Measurements from ENCODE around the gene HYOU1. TPM values are rescaled to one million over a fixed set of nuclear protein-coding genes. Genes with fewer than 3 reads are reported as not detected.
"Not testable (repeated sequence)": the region's sequence is repeated elsewhere in the genome, so short reads cannot be mapped to it uniquely, and the experiment has no call there.

The HYOU1 gene
- total RNA-seq, 1 donor from 2014 or later, result 195 TPM

- DNase-seq (ENCODE audit: extremely low read depth, low read depth, low spot score), result no peak
These were observed 30.8 kb upstream of the HYOU1 start for GRCh38 chr11:119087747-119088241.

- no peak for DNase-seq (ENCODE audit: extremely low read depth, low read depth, low spot score)
These were observed 30.1 kb upstream of the HYOU1 start for GRCh38 chr11:119087123-119087522.

GRCh38 chr11:119085437-119085847 is 28.4 kb upstream of the HYOU1 start:
- no peak for DNase-seq (ENCODE audit: extremely low read depth, low read depth, low spot score)

GRCh38 chr11:119084663-119085436 is 27.8 kb upstream of the HYOU1 start, which contains the start of gene HMBS:
Gene HMBS (plus strand): TSS chr11:119084881. CDS start chr11:119085034, 153 bp downstream.
- no peak for DNase-seq (ENCODE audit: extremely low read depth, low read depth, low spot score)

GRCh38 chr11:119081682-119082260 is 24.8 kb upstream of the HYOU1 start:
- no peak for DNase-seq (ENCODE audit: extremely low read depth, low read depth, low spot score)

GRCh38 chr11:119078675-119079420 is 21.8 kb upstream of the HYOU1 start:
- no peak for DNase-seq (ENCODE audit: extremely low read depth, low read depth, low spot score)

- DNase-seq (ENCODE audit: extremely low read depth, low read depth, low spot score), result no peak
These were observed 20.8 kb upstream of the HYOU1 start for GRCh38 chr11:119077839-119078238.

- DNase-seq (ENCODE audit: extremely low read depth, low read depth, low spot score), result peak; percentile 71
These were observed 10.6 kb upstream of the HYOU1 start, which contains the start of gene VPS11 for GRCh38 chr11:119067371-119068222. Gene VPS11 (plus strand): TSS chr11:119067818. CDS start chr11:119067824, 6 bp downstream.

GRCh38 chr11:119065369-119065768 is 8.4 kb upstream of the HYOU1 start:
- DNase-seq (ENCODE audit: extremely low read depth, low read depth, low spot score), result no peak

GRCh38 chr11:119062779-119063178 is 5.8 kb upstream of the HYOU1 start:
- DNase-seq (ENCODE audit: extremely low read depth, low read depth, low spot score), result no peak

- DNase-seq (ENCODE audit: extremely low read depth, low read depth, low spot score), result no peak
These were observed 4.3 kb upstream of the HYOU1 start for GRCh38 chr11:119061256-119061655.

GRCh38 chr11:119059128-119059527 is 2.1 kb upstream of the HYOU1 start:
- DNase-seq (ENCODE audit: extremely low read depth, low read depth, low spot score), result not testable (repeated sequence)

- DNase-seq (ENCODE audit: extremely low read depth, low read depth, low spot score), result no peak
These were observed 495 bp downstream of the HYOU1 start for GRCh38 chr11:119056421-119056999.

GRCh38 chr11:119055901-119056300 is 1.1 kb downstream of the HYOU1 start:
- DNase-seq (ENCODE audit: extremely low read depth, low read depth, low spot score), result no peak

GRCh38 chr11:119054418-119054817 is 2.6 kb downstream of the HYOU1 start:
- DNase-seq (ENCODE audit: extremely low read depth, low read depth, low spot score), result no peak

- no peak for DNase-seq (ENCODE audit: extremely low read depth, low read depth, low spot score)
These were observed 4.7 kb downstream of the HYOU1 start for GRCh38 chr11:119052163-119052814.

GRCh38 chr11:119051440-119052162 is 5.4 kb downstream of the HYOU1 start:
- DNase-seq (ENCODE audit: extremely low read depth, low read depth, low spot score), result no peak

- no peak for DNase-seq (ENCODE audit: extremely low read depth, low read depth, low spot score)
These were observed 7.9 kb downstream of the HYOU1 start for GRCh38 chr11:119049081-119049480.

- no peak for DNase-seq (ENCODE audit: extremely low read depth, low read depth, low spot score)
These were observed 8.4 kb downstream of the HYOU1 start for GRCh38 chr11:119048644-119049043.
